CD4-positive, alpha-beta T cell (primary cell): ENCODE data around the gene RMI1. TPM values are rescaled to one million over a fixed set of nuclear protein-coding genes. Genes with fewer than 3 reads are reported as not detected.

Experiments
- ATAC-seq: fragments of 200-7000 bp; cut with Tn5 transposase; one replicate; pipeline ENCODE4 v1.10.0; 2022; ENCODE audit warnings: mild to moderate bottlenecking; ENCODE audit not compliant: poor library complexity
- CTCF ChIA-PET: fragments of 350-600 bp; sonication (Branson Sonifier 250); formaldehyde crosslinking; loops from one replicate; lab custom pipeline; 2021; ENCODE audit warnings: antibody characterized with exemption, inconsistent platforms; lab: Charles Lee
- POLR2A ChIA-PET: fragments of 350-600 bp; sonication (Branson Sonifier 250); formaldehyde crosslinking; loops from one replicate; lab custom pipeline; 2021; ENCODE audit warnings: antibody characterized with exemption, inconsistent platforms; lab: Charles Lee
- DNase-seq, 14 experiments: peaks; one replicate each; pipeline ENCODE4 v3.0.0-alpha.2; 2013 to 2020; ENCODE audit warnings: mixed read lengths in 2 of 14
- H3K27ac ChIP-seq, 2 donors: one replicate each; pipeline versions ENCODE4 v1.5.1 to v1.7.0; 2013; ENCODE audit warnings: low read length in 2 of 2, low read depth in 1 of 2, mild to moderate bottlenecking in 1 of 2
- H3K27me3 ChIP-seq, 2 experiments: 1 replicate in 1 of 2; 2 replicates in 1 of 2; pipeline versions ENCODE4 v1.6.1 to v1.7.0; 2013; ENCODE audit warnings: low read length in 2 of 2, control low read depth in 1 of 2, mild to moderate bottlenecking in 1 of 2, moderate library complexity in 1 of 2; ENCODE audit not compliant: insufficient read depth in 2 of 2, control insufficient read depth in 1 of 2
- H3K36me3 ChIP-seq: one replicate; pipeline ENCODE4 v1.6.1; 2013; ENCODE audit warnings: low read length, control low read depth; ENCODE audit not compliant: insufficient read depth
- H3K4me1 ChIP-seq: one replicate; pipeline ENCODE4 v1.6.1; 2013; ENCODE audit warnings: low read length, control low read depth; ENCODE audit not compliant: insufficient read depth
- H3K4me3 ChIP-seq: one replicate; pipeline ENCODE4 v1.5.1; 2013; ENCODE audit warnings: mild to moderate bottlenecking, low read length, moderate library complexity
- H3K9me3 ChIP-seq, 2 experiments: 1 replicate in 1 of 2; 2 replicates in 1 of 2; pipeline versions ENCODE4 v1.6.1 to v1.7.0; 2013; ENCODE audit warnings: low read length in 2 of 2, mild to moderate bottlenecking in 2 of 2, control low read depth in 1 of 2, moderate library complexity in 1 of 2; ENCODE audit not compliant: control insufficient read depth in 1 of 2, insufficient read depth in 1 of 2
- H3K27ac Mint-ChIP-seq: one replicate; pipeline ENCODE4 v1.8.0; 2020; ENCODE audit warnings: mixed read lengths
- H3K27me3 Mint-ChIP-seq: one replicate; pipeline ENCODE4 v1.8.0; 2021; ENCODE audit warnings: mixed read lengths
- H3K36me3 Mint-ChIP-seq: one replicate; pipeline ENCODE4 v1.8.0; 2021; ENCODE audit warnings: low read depth, mixed read lengths
- H3K4me1 Mint-ChIP-seq: one replicate; pipeline ENCODE4 v1.8.0; 2021; ENCODE audit warnings: low read depth, mixed read lengths
- H3K4me3 Mint-ChIP-seq: one replicate; pipeline ENCODE4 v1.8.0; 2020; ENCODE audit warnings: mild to moderate bottlenecking, mixed read lengths
- H3K9me3 Mint-ChIP-seq: one replicate; pipeline ENCODE4 v1.8.0; 2020; ENCODE audit warnings: mixed read lengths
- CTCF ChIP-seq: fragments of 200-600 bp; IDR thresholded peaks from one replicate; pipeline ENCODE4 v1.8.0; 2022; ENCODE audit warnings: antibody characterized with exemption, mild to moderate bottlenecking
- intact Hi-C, 2 experiments: fragments of 100-400 bp; cut with DNase I in 1 of 2; cut with micrococcal nuclease in 1 of 2; formaldehyde crosslinking; loops; one replicate each; pipeline versions ENCODE4 v1.15.1 to v1.9.0; 2023 to 2025; cut with DNase I, micrococcal nuclease
- microRNA-seq: library from miRNA; unstranded; fragments of <30 nt; microRNA quantifications from one replicate; pipeline ENCODE4 v1.2.0, GENCODE V29; 2021; ENCODE audit warnings: borderline microRNAs expressed, borderline replicate concordance
- total RNA-seq, 174 experiments: library from RNA in 2 of 174; stranded (reverse) in 2 of 174; gene quantifications; one replicate each; pipeline ENCODE4 v1.2.3 and lab custom pipeline; 2021 to 2026

The RMI1 gene
- total RNA-seq, 2 experiments from 2014 or later: 0.66 to 1.2 TPM

GRCh38 chr9:84045481-84046097 is 65.0 kb downstream of the RMI1 start:
- ATAC-seq (no peak), DNase-seq (no peak)
- Histone ChIP-seq H3K4me1 (no peaks in the 10 kb centered on the region), H3K4me3 (no peak overlapping the region), H3K36me3 (no peaks in the 10 kb centered on the region), H3K9me3 (peaks cover 0 to 18% of the 10 kb centered on the region in 2 experiments), H3K27me3 (peaks cover 4 to 6% of the 10 kb centered on the region in 2 experiments), H3K27ac (no peak overlapping the region)
- Mint-ChIP-seq H3K36me3 (no peaks in the 10 kb centered on the region), H3K27me3 (peaks cover 23% of the 10 kb centered on the region), H3K27ac (no peak overlapping the region), H3K9me3 (peaks cover 8% of the 10 kb centered on the region), H3K4me1 (no peaks in the 10 kb centered on the region), H3K4me3 (no peak overlapping the region)
- ChIA-PET POLR2A (no interaction called here), CTCF (no interaction called here)
- intact Hi-C loops: no loop called here
- no peak for TF ChIP-seq CTCF

Small RNA genes lying within 50 kb of the gene (microRNA-seq; reads per million reads assigned to microRNA genes)
- gene MIR7-1: 291 reads per million, percentile 75 among the genes with 10 or more reads in this experiment

Other genes starting within 250 kb of the RMI1 start
- gene GKAP1, start 163.0 kb upstream of the RMI1 start, total RNA-seq: 1 to 10 TPM; 7.3 to 9.5 TPM
- 1 to 10 TPM; 3.6 to 5.1 TPM for gene KIF27, start 59.4 kb upstream of the RMI1 start, total RNA-seq
- 100 to 1,000 TPM; 656 to 688 TPM for gene HNRNPK, start 590 bp upstream of the RMI1 start, total RNA-seq